WTC11 (cell line): ENCODE measurements around the gene GNLY. TPM values are rescaled to one million over a fixed set of nuclear protein-coding genes. Genes with fewer than 3 reads are reported as not detected.

Source experiments
- ATAC-seq: fragments of 200-7000 bp; cut with Tn5 transposase; 2 replicates; pipeline ENCODE4 v1.10.0; 2021; ENCODE audit warnings: mild to moderate bottlenecking, moderate library complexity
- CTCF ChIA-PET: fragments of 300-600 bp; sonication (Branson Sonifier 250); formaldehyde crosslinking; loops from one replicate; lab custom pipeline; 2021; ENCODE audit warnings: antibody characterized with exemption; lab: Charles Lee
- POLR2A ChIA-PET: fragments of 350-600 bp; sonication (Branson Sonifier 250); formaldehyde crosslinking; loops from one replicate; lab custom pipeline; 2021; ENCODE audit warnings: antibody characterized with exemption; lab: Charles Lee
- DNase-seq: peaks from one replicate; pipeline ENCODE4 v3.0.0; 2021; ENCODE audit warnings: low spot score
- H3K27ac Mint-ChIP-seq: 2 replicates; pipeline ENCODE4 v1.8.0; 2021; ENCODE audit warnings: mixed read lengths
- H3K27me3 Mint-ChIP-seq: 2 replicates; pipeline ENCODE4 v1.8.0; 2021; ENCODE audit warnings: low read depth, mild to moderate bottlenecking, moderate library complexity, mixed read lengths
- H3K36me3 Mint-ChIP-seq: 2 replicates; pipeline ENCODE4 v1.8.0; 2021; ENCODE audit warnings: mixed read lengths
- H3K4me1 Mint-ChIP-seq: 2 replicates; pipeline ENCODE4 v1.8.0; 2022; ENCODE audit warnings: mixed read lengths
- H3K4me3 Mint-ChIP-seq: 2 replicates; pipeline ENCODE4 v1.8.0; 2021; ENCODE audit warnings: mild to moderate bottlenecking, moderate library complexity, mixed read lengths
- H3K9me3 Mint-ChIP-seq: 2 replicates; pipeline ENCODE4 v1.8.0; 2021; ENCODE audit warnings: mixed read lengths
- E2F1 ChIP-seq: sonication (generic); formaldehyde crosslinking; IDR thresholded peaks from 2 replicates; pipeline ENCODE4 v1.8.0; 2022; ENCODE audit warnings: mild to moderate bottlenecking, missing genetic modification reagents
- ELF4 ChIP-seq: sonication (generic); formaldehyde crosslinking; IDR thresholded peaks from 2 replicates; pipeline ENCODE4 v1.8.1; 2022; ENCODE audit warnings: low read depth, mild to moderate bottlenecking, moderate library complexity, missing genetic modification reagents
- ETV6 ChIP-seq: sonication (generic); formaldehyde crosslinking; IDR thresholded peaks from 2 replicates; pipeline ENCODE4 v1.8.1; 2022; ENCODE audit warnings: mild to moderate bottlenecking, missing genetic modification reagents
- FOXK1 ChIP-seq: sonication (generic); formaldehyde crosslinking; IDR thresholded peaks from 2 replicates; pipeline ENCODE4 v1.8.0; 2022; ENCODE audit warnings: mild to moderate bottlenecking, moderate library complexity, missing genetic modification reagents
- HMGA2 ChIP-seq: fragments of 250-450 bp; sonication (Bioruptor Pico); IDR thresholded peaks from 2 replicates; pipeline ENCODE4 v1.4.0; 2021; ENCODE audit warnings: mild to moderate bottlenecking, moderate library complexity
- IRF1 ChIP-seq: sonication (generic); formaldehyde crosslinking; IDR thresholded peaks from 2 replicates; pipeline ENCODE4 v1.8.0; 2023; ENCODE audit warnings: missing genetic modification reagents
- JUN ChIP-seq: sonication (generic); formaldehyde crosslinking; IDR thresholded peaks from 2 replicates; pipeline ENCODE4 v1.8.0; 2023; ENCODE audit warnings: mild to moderate bottlenecking, missing genetic modification reagents
- KAT7 ChIP-seq: sonication (generic); formaldehyde crosslinking; IDR thresholded peaks from 2 replicates; pipeline ENCODE4 v1.8.1; 2023; ENCODE audit warnings: missing genetic modification reagents, mild to moderate bottlenecking, borderline replicate concordance
- TEAD1 ChIP-seq: sonication (generic); formaldehyde crosslinking; IDR thresholded peaks from 2 replicates; pipeline ENCODE4 v1.8.0; 2022; ENCODE audit warnings: mild to moderate bottlenecking, missing genetic modification reagents
- USF1 ChIP-seq: sonication (generic); formaldehyde crosslinking; IDR thresholded peaks from 2 replicates; pipeline ENCODE4 v1.8.0; 2022; ENCODE audit warnings: mild to moderate bottlenecking, missing genetic modification reagents
- ZNF138 ChIP-seq: sonication (generic); formaldehyde crosslinking; conservative IDR thresholded peaks from 2 replicates; pipeline ENCODE4 v1.8.1; 2022; ENCODE audit warnings: mild to moderate bottlenecking, moderate library complexity, missing genetic modification reagents
- ZNF219 ChIP-seq: sonication (generic); formaldehyde crosslinking; IDR thresholded peaks from 2 replicates; pipeline ENCODE4 v1.8.0; 2023; ENCODE audit warnings: missing genetic modification reagents, mild to moderate bottlenecking, borderline replicate concordance
- ZNF281 ChIP-seq: sonication (generic); formaldehyde crosslinking; IDR thresholded peaks from 2 replicates; pipeline ENCODE4 v1.8.0; 2023; ENCODE audit warnings: mild to moderate bottlenecking, missing genetic modification reagents
- ZNF317 ChIP-seq: sonication (generic); formaldehyde crosslinking; IDR thresholded peaks from 2 replicates; pipeline ENCODE4 v1.8.1; 2023; ENCODE audit warnings: low read depth, mild to moderate bottlenecking, moderate library complexity, missing genetic modification reagents, borderline replicate concordance
- ZNF423 ChIP-seq: fragments of 250-450 bp; sonication (Bioruptor Pico); IDR thresholded peaks from 2 replicates; pipeline ENCODE4 v2.1.2; 2022; ENCODE audit warnings: mild to moderate bottlenecking, moderate library complexity
- ZNF532 ChIP-seq: fragments of 250-450 bp; sonication (Bioruptor Pico); IDR thresholded peaks from 2 replicates; pipeline ENCODE4 v1.9.0; 2021; ENCODE audit warnings: mild to moderate bottlenecking, borderline replicate concordance
- total RNA-seq: library from RNA; stranded (reverse); gene quantifications from 3 replicates; pipeline ENCODE4 v1.2.3, GENCODE V29; 2021

The GNLY gene
- total RNA-seq, 1 experiment from 2014 or later, result not detected

- TF ChIP-seq TEAD1, result no peak
- TF ChIP-seq ZNF423 (CRISPR knock-in tag), result no peak
- no peak for TF ChIP-seq FOXK1 (CRISPR knock-in tag)
- TF ChIP-seq ZNF219 (CRISPR knock-in tag), result no peak
- no peak for TF ChIP-seq ZNF532
- no peak for TF ChIP-seq ELF4
- TF ChIP-seq KAT7 (CRISPR knock-in tag), result no peak
- no peak for TF ChIP-seq HMGA2 (CRISPR knock-in tag)
- TF ChIP-seq JUN, result no peak
- TF ChIP-seq ZNF138 (CRISPR knock-in tag), result no peak
- no peak for TF ChIP-seq E2F1 (CRISPR knock-in tag)
- TF ChIP-seq ZNF281, result no peak
- no peak for TF ChIP-seq IRF1 (CRISPR knock-in tag)
- POLR2A ChIA-PET, result no interaction called here
- Mint-ChIP-seq H3K27ac (no peak overlapping the region), H3K36me3 (no peaks in the 10 kb centered on the region), H3K27me3 (no peaks in the 10 kb centered on the region; the same call in none of the 2 replicates), H3K9me3 (peaks cover 11% of the 10 kb centered on the region), H3K4me1 (no peaks in the 10 kb centered on the region), H3K4me3 (no peak overlapping the region)
- DNase-seq (no peak), ATAC-seq (no peak)
- CTCF ChIA-PET, result interaction anchor here (0.6 to 3.1 kb wide), 3 partner anchors 11 to 391 kb away, joined by 3 to 26 read pairs (median 16); no protein-coding TSS in a partner anchor
Observed at GRCh38 chr2:85718009-85718391, 23.8 kb downstream of the GNLY start.

- ChIA-PET CTCF (interaction anchor here (1.1 to 3.1 kb wide), 4 partner anchors 10 to 82 kb away, joined by 3 to 26 read pairs (median 10); no protein-coding TSS in a partner anchor), POLR2A (no interaction called here)
- Mint-ChIP-seq H3K4me3 (no peak overlapping the region), H3K36me3 (no peaks in the 10 kb centered on the region), H3K4me1 (no peaks in the 10 kb centered on the region), H3K27me3 (no peaks in the 10 kb centered on the region; the same call in none of the 2 replicates), H3K27ac (no peak overlapping the region)
- DNase-seq (no peak), ATAC-seq (no peak)
- no peak for TF ChIP-seq ZNF317 (CRISPR knock-in tag)
- no peak for TF ChIP-seq USF1 (CRISPR knock-in tag)
- no peak for TF ChIP-seq ETV6 (CRISPR knock-in tag)
- TF ChIP-seq, all 79 proteins: peak for 0
- peaks cover 11% of the 10 kb centered on the region for H3K9me3 Mint-ChIP-seq
Observed at GRCh38 chr2:85718885-85719492, 24.8 kb downstream of the GNLY start.
